ENCODE data around the gene SVOPL. TPM values are rescaled to one million over a fixed set of nuclear protein-coding genes. Genes with fewer than 3 reads are reported as not detected.
"Not testable (repeated sequence)": the region's sequence is repeated elsewhere in the genome, so short reads cannot be mapped to it uniquely, and the experiment has no call there.

The SVOPL gene
- total RNA-seq, 1 experiment from 2014 or later, result not detected

- H3K27me3 ChIP-seq, result no peaks in the 10 kb centered on the region
- H3K4me3 ChIP-seq, result no peak overlapping the region
- no peak for DNase-seq
- H3K9me3 ChIP-seq (replicated peaks), result no peaks in the 10 kb centered on the region
- no peak overlapping the region for H3K27ac ChIP-seq
- no peaks in the 10 kb centered on the region for H3K36me3 ChIP-seq
- H3K4me1 ChIP-seq, result no peaks in the 10 kb centered on the region
Observed at GRCh38 chr7:138720286-138720685, 19.1 kb upstream of the SVOPL start.

DNA sequence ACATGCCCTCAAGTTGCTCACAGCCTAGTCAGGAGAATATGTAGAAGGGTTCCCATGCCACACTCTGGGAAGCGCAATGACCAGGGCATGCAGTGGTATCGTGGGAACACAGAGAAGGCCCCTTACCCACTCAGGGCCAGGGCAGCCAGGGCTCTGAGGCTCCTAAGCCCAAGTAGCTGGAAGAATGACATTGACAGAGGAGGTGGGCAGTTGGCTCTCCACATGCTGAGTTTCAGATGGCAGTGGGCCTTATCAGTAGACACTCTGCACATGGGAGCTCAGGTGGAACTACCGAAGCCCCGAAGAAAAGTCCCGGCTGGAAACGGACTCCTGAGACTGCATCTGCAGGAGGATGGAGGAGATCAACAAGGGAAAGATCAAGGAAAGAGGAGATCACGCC, 15.7 kb upstream of the SVOPL start:
- DNase-seq, result no peak
- Histone ChIP-seq H3K36me3 (no peaks in the 10 kb centered on the region), H3K27me3 (no peaks in the 10 kb centered on the region), H3K9me3 (replicated peaks) (no peaks in the 10 kb centered on the region), H3K27ac (no peak overlapping the region), H3K4me3 (no peak overlapping the region), H3K4me1 (no peaks in the 10 kb centered on the region)

DNA sequence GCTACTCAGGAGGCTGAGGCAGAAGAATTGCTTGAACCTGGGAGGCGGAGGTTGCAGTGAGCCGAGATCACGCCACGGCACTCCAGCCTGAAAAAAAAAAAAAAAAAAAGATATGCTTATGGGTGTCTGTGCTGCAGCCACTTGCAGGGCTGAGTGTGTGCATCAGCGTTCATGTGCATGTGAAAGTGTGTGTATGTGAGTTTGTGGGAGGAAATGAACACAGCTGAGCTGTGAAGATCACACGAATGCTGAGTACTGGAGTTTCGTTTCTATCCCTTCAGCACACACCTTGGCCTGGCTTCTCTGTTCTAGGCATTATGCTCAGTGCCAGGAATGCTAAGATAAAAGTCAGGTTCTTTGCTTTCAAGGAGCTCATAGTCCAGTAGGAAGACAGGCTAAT, 12.0 kb upstream of the SVOPL start:
- Histone ChIP-seq H3K4me1 (no peaks in the 10 kb centered on the region), H3K4me3 (no peak overlapping the region), H3K27ac (no peak overlapping the region), H3K27me3 (no peaks in the 10 kb centered on the region), H3K9me3 (replicated peaks) (no peaks in the 10 kb centered on the region), H3K36me3 (no peaks in the 10 kb centered on the region)
- DNase-seq, result no peak

DNA sequence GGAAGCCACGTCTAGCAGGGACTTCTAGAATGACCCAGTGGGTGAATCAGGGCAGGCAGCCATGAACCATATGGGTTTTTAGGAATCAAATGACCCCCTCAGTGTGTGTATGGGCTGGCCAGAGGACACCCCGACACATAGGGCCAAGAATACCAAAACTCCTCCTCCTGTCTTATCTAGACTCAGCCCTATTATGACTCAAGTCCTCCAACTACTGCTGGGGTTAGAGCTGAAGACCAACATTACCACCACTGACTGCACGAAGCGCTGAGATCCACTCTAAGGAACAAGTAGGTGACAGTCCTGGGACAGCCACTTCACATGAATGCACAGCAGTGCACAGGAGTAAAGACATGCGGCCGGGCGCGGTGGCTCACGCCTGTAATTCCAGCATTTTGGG, 11.5 kb upstream of the SVOPL start:
- Histone ChIP-seq H3K36me3 (no peaks in the 10 kb centered on the region), H3K4me3 (no peak overlapping the region), H3K27ac (no peak overlapping the region), H3K4me1 (no peaks in the 10 kb centered on the region), H3K27me3 (no peaks in the 10 kb centered on the region), H3K9me3 (replicated peaks) (no peaks in the 10 kb centered on the region)
- no peak for DNase-seq

- Histone ChIP-seq H3K4me1 (no peaks in the 10 kb centered on the region), H3K9me3 (replicated peaks) (no peaks in the 10 kb centered on the region), H3K27me3 (no peaks in the 10 kb centered on the region), H3K4me3 (no peak overlapping the region), H3K36me3 (no peaks in the 10 kb centered on the region), H3K27ac (no peak overlapping the region)
- DNase-seq, result no peak
Observed at GRCh38 chr7:138710536-138711385, 9.6 kb upstream of the SVOPL start.

DNA sequence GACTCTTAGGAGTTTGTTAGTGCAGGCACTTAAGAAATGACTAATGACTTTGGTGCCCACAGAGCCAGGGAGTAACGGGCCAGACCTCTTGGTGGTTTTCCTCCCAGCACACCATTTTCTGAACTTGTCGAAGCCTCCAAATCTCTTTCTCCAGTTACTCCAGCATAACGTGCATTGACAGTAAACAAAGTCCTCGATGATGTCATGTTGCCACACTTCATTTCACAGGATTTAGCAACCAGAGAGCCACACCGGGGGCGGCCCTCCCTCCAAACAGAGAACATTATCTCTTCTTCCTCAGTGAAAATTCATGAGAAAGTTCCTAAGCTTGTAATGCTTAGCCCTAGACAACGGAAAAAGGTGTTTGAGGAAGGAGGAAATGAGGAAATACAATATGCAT, 4.0 kb upstream of the SVOPL start:
- Histone ChIP-seq H3K27ac (no peak overlapping the region), H3K4me1 (no peaks in the 10 kb centered on the region), H3K9me3 (replicated peaks) (no peaks in the 10 kb centered on the region), H3K36me3 (no peaks in the 10 kb centered on the region), H3K27me3 (no peaks in the 10 kb centered on the region), H3K4me3 (no peak overlapping the region)
- DNase-seq, result no peak

DNA sequence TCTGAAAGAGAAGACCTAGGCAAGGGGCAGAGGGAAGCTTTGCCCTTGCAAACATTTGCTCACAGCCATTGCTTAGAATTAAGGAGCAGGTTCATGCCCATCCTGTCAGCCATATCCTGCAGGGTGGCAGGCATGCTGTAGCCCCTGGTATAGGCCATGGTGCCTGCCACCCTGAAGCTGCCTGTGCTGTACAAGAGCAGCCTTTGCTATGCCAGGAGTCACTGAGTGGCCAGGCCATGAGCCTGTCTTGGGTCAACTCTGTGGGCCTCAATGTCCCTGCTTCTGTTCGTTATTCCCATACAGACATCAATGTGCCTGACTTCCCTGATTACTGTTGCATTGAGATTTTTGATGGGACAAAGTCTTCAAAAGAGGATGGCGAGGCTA, 368 bp upstream of the SVOPL start:
- no peaks in the 10 kb centered on the region for H3K4me1 ChIP-seq
- no peak for DNase-seq

DNA sequence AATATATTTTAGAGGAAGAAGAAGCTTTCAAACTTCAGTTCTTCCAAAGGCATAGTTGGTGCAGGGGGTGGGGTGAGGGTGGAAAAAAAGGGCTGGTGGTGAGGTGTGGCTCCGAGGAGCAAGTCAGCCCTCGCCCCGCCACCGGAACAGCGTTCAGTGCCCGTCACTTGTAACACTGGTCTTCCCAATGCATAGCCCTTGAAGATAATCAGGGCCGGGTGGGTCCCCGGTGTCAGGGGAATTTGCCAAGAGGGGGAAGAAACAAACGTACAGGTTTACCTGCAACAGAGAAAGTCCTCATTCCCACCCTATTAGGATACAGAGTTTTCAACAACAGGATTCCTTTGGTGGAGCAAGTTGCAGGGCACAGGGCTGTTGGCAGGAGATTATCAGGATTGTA, 1.5 kb downstream of the SVOPL start:
- Histone ChIP-seq H3K4me3 (no peak overlapping the region), H3K4me1 (no peaks in the 10 kb centered on the region), H3K27me3 (no peaks in the 10 kb centered on the region), H3K9me3 (replicated peaks) (no peaks in the 10 kb centered on the region), H3K27ac (no peak overlapping the region), H3K36me3 (no peaks in the 10 kb centered on the region)
- DNase-seq, result no peak

More for the DNA sequence above, 368 bp upstream of the SVOPL start:
- Histone ChIP-seq H3K27me3 (no peaks in the 10 kb centered on the region), H3K27ac (no peak overlapping the region), H3K4me3 (no peak overlapping the region), H3K9me3 (replicated peaks) (no peaks in the 10 kb centered on the region), H3K36me3 (no peaks in the 10 kb centered on the region)

- H3K36me3 ChIP-seq, result no peaks in the 10 kb centered on the region
- no peaks in the 10 kb centered on the region for H3K4me1 ChIP-seq
- H3K9me3 ChIP-seq (replicated peaks), result no peaks in the 10 kb centered on the region
- H3K4me3 ChIP-seq, result no peak overlapping the region
- no peak overlapping the region for H3K27ac ChIP-seq
- DNase-seq, result no peak
- H3K27me3 ChIP-seq, result no peaks in the 10 kb centered on the region
Observed at GRCh38 chr7:138698281-138698680, 2.9 kb downstream of the SVOPL start.

- Histone ChIP-seq H3K9me3 (replicated peaks) (no peaks in the 10 kb centered on the region), H3K4me1 (no peaks in the 10 kb centered on the region), H3K36me3 (no peaks in the 10 kb centered on the region), H3K27ac (no peak overlapping the region), H3K27me3 (no peaks in the 10 kb centered on the region), H3K4me3 (no peak overlapping the region)
- no peak for DNase-seq
Observed at GRCh38 chr7:138697535-138698182, 3.5 kb downstream of the SVOPL start.

DNA sequence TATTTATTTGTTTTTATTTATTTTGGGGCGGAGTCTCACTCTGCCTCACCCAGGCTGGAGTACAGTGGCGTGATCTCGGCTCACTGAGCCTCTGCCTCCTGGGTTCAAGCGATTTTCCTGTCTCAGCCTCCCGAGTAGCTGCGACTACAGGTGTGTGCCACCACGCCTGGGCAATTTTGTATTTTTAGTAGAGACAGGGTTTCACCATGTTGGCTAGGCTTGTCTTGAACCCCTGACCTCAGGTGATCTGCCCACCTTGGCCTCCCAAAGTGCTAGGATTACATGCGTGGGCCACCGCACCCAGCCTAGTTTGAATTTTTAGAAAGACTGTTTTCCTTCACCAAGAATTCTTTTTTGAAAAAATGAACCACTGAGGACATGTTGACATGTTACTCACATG, 5.4 kb downstream of the SVOPL start:
- not testable (repeated sequence) for H3K27me3 ChIP-seq; H3K9me3 ChIP-seq (replicated peaks); H3K4me3 ChIP-seq; H3K27ac ChIP-seq; DNase-seq; H3K36me3 ChIP-seq; H3K4me1 ChIP-seq

- Histone ChIP-seq H3K4me1 (no peaks in the 10 kb centered on the region), H3K9me3 (replicated peaks) (no peaks in the 10 kb centered on the region), H3K27ac (no peak overlapping the region)
Observed at GRCh38 chr7:138695106-138695505, 6.1 kb downstream of the SVOPL start.

GRCh38 chr7:138691178-138691577, 10.0 kb downstream of the SVOPL start:
- Histone ChIP-seq H3K9me3 (replicated peaks) (no peaks in the 10 kb centered on the region), H3K27me3 (no peaks in the 10 kb centered on the region), H3K27ac (no peak overlapping the region), H3K4me3 (no peak overlapping the region), H3K4me1 (peaks cover 3% of the 10 kb centered on the region; the same call in 1 of the 2 replicates), H3K36me3 (no peaks in the 10 kb centered on the region)
- DNase-seq, result no peak

More at GRCh38 chr7:138695106-138695505, 6.1 kb downstream of the SVOPL start:
- Histone ChIP-seq H3K36me3 (no peaks in the 10 kb centered on the region), H3K27me3 (no peaks in the 10 kb centered on the region), H3K4me3 (no peak overlapping the region)
- DNase-seq, result no peak

GRCh38 chr7:138690495-138690894, 10.7 kb downstream of the SVOPL start:
- H3K4me3 ChIP-seq, result no peak overlapping the region
- DNase-seq, result no peak
- H3K27ac ChIP-seq, result no peak overlapping the region
- no peaks in the 10 kb centered on the region for H3K9me3 ChIP-seq (replicated peaks)
- no peaks in the 10 kb centered on the region for H3K36me3 ChIP-seq
- H3K4me1 ChIP-seq, result peaks cover 3% of the 10 kb centered on the region; the same call in 1 of the 2 replicates
- no peaks in the 10 kb centered on the region for H3K27me3 ChIP-seq

- not testable (repeated sequence) for H3K4me1 ChIP-seq; H3K27me3 ChIP-seq; H3K27ac ChIP-seq; H3K9me3 ChIP-seq (replicated peaks); H3K4me3 ChIP-seq; DNase-seq; H3K36me3 ChIP-seq
Observed at GRCh38 chr7:138688037-138688436, 13.1 kb downstream of the SVOPL start.

GRCh38 chr7:138684340-138684739, 16.8 kb downstream of the SVOPL start:
- no peaks in the 10 kb centered on the region for H3K36me3 ChIP-seq
- peak in 1 of 2 experiments; percentile 29 for DNase-seq
- no peak overlapping the region for H3K4me3 ChIP-seq
- no peaks in the 10 kb centered on the region for H3K9me3 ChIP-seq (replicated peaks)
- peaks cover 8% of the 10 kb centered on the region for H3K4me1 ChIP-seq
- H3K27ac ChIP-seq, result no peak overlapping the region
- no peaks in the 10 kb centered on the region for H3K27me3 ChIP-seq

Measured in SJCRH30 (cell line).